AG04449 (cell line): ENCODE data around the gene PITPNM2.

ENCODE experiments used
- CTCF ChIA-PET: fragments of 350-600 bp; formaldehyde crosslinking; extraction: SDS; loops from one replicate; lab custom pipeline; 2021; ENCODE audit warnings: antibody characterized with exemption; lab: Yijun Ruan, JAX
- POLR2A ChIA-PET: fragments of 400-600, 350-600 bp; formaldehyde crosslinking; extraction: SDS; loops from one replicate; lab custom pipeline; 2020; ENCODE audit warnings: antibody characterized with exemption, inconsistent platforms; lab: Yijun Ruan, JAX
- DNase-seq: peaks from one replicate; pipeline ENCODE4 v3.0.0-alpha.2; 2010; ENCODE audit warnings: low read depth, low spot score
- H3K4me3 ChIP-seq: 2 replicates; pipeline ENCODE4 v1.5.1; 2011; ENCODE audit warnings: low read depth, mild to moderate bottlenecking, control low read depth, low read length
- TF ChIP-seq, protein P1 (sequence below): IDR thresholded peaks from one replicate; pipeline ENCODE4 v1.5.1; 2011; ENCODE audit warnings: mild to moderate bottlenecking, moderate library complexity, low read length, control low read depth, inconsistent platforms; ENCODE audit not compliant: insufficient read depth; ENCODE audit errors: missing control alignments

The PITPNM2 gene

GRCh38 chr12:123101526-123101925 lies 49.4 kb downstream of the PITPNM2 start:
- no peak overlapping the region for H3K4me3 ChIP-seq
- POLR2A ChIA-PET, result no interaction called here
- DNase-seq, result no peak
- CTCF ChIA-PET, result interaction anchor here (1.0 kb wide), 1 partner anchor 9 kb away, joined by 3 read pairs; no protein-coding TSS in a partner anchor
- TF ChIP-seq, protein P1, sequence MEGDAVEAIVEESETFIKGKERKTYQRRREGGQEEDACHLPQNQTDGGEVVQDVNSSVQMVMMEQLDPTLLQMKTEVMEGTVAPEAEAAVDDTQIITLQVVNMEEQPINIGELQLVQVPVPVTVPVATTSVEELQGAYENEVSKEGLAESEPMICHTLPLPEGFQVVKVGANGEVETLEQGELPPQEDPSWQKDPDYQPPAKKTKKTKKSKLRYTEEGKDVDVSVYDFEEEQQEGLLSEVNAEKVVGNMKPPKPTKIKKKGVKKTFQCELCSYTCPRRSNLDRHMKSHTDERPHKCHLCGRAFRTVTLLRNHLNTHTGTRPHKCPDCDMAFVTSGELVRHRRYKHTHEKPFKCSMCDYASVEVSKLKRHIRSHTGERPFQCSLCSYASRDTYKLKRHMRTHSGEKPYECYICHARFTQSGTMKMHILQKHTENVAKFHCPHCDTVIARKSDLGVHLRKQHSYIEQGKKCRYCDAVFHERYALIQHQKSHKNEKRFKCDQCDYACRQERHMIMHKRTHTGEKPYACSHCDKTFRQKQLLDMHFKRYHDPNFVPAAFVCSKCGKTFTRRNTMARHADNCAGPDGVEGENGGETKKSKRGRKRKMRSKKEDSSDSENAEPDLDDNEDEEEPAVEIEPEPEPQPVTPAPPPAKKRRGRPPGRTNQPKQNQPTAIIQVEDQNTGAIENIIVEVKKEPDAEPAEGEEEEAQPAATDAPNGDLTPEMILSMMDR, result no peak
